ENCODE data around the gene KLRK1.
"Not testable (repeated sequence)": the region's sequence is repeated elsewhere in the genome, so short reads cannot be mapped to it uniquely, and the experiment has no call there.

The KLRK1 gene

DNA sequence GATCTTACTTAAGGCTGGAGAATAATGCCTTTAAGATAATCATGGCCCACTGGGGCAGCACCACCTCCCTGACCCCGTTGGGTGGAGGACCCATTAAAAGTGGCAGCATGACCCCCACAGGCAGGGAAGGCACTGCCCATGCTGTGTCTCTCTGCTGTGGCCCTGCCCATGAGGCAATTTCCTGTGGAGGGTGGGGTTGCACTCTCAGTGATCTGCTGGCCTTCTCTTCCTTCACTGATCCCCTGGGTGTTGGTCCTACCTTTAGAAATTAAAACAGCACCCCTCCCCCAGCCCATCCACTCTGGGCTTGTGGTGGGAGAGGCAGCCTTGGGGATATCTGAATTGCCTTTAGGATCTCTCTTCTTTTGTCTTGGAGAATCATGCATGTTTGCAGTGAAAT is 17.3 kb downstream of the KLRK1 start:
- no peaks in the 10 kb centered on the region for H3K27me3 ChIP-seq (ENCODE audit: insufficient read depth, poor library complexity, severe bottlenecking)
- H3K27ac ChIP-seq (ENCODE audit: poor library complexity, severe bottlenecking): peak overlapping the region; percentile 21
- TF ChIP-seq, protein P1, sequence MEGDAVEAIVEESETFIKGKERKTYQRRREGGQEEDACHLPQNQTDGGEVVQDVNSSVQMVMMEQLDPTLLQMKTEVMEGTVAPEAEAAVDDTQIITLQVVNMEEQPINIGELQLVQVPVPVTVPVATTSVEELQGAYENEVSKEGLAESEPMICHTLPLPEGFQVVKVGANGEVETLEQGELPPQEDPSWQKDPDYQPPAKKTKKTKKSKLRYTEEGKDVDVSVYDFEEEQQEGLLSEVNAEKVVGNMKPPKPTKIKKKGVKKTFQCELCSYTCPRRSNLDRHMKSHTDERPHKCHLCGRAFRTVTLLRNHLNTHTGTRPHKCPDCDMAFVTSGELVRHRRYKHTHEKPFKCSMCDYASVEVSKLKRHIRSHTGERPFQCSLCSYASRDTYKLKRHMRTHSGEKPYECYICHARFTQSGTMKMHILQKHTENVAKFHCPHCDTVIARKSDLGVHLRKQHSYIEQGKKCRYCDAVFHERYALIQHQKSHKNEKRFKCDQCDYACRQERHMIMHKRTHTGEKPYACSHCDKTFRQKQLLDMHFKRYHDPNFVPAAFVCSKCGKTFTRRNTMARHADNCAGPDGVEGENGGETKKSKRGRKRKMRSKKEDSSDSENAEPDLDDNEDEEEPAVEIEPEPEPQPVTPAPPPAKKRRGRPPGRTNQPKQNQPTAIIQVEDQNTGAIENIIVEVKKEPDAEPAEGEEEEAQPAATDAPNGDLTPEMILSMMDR (IDR thresholded peaks at IDR 0.05; ENCODE audit: poor library complexity, severe bottlenecking): no peak
- peaks cover 12% of the 10 kb centered on the region for H3K4me1 ChIP-seq (ENCODE audit: insufficient read depth, poor library complexity, severe bottlenecking)
- ATAC-seq (ENCODE audit: low read depth): no peak
- no peak for DNase-seq (ENCODE audit: low spot score)
- H3K36me3 ChIP-seq (ENCODE audit: low read depth): no peaks in the 10 kb centered on the region
- no peaks in the 10 kb centered on the region for H3K9me3 ChIP-seq (ENCODE audit: severe bottlenecking)
- H3K4me3 ChIP-seq (ENCODE audit: severe bottlenecking): no peak overlapping the region

DNA sequence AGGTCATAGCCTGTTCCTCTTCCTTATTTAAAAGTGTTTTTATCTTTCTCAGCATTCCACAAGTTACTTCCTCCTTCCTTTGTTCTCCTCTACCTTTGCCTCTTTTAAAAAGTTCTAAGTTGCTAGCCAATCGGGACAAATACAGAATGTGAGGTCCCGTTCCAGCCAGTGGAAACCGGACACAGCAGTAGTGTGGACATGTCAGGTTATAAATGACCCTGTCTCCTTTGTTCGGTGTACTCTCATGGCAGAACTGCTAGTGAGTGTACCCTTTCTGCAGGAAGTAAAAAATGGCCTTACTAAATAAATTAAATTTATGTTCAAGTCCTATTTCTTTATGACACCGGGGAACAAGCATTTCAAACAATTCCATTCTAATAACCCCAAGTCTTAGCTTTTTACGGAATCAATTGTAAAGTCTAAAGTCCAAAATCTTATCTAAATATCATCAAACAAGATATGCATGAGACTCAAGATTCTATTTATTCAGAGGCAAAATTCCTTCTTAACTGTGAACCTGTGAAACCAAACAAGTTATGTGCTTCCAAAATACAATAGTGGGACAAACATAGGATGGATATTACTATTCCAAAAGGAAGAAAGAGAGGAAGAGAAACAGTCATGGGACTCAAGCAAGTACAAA is 17.8 kb downstream of the KLRK1 start:
- not testable (repeated sequence) for H3K27me3 ChIP-seq (ENCODE audit: insufficient read depth, poor library complexity, severe bottlenecking); DNase-seq (ENCODE audit: low spot score); ATAC-seq (ENCODE audit: low read depth); H3K9me3 ChIP-seq (ENCODE audit: severe bottlenecking); H3K36me3 ChIP-seq (ENCODE audit: low read depth); H3K4me3 ChIP-seq (ENCODE audit: severe bottlenecking)
- peaks cover 12% of the 10 kb centered on the region for H3K4me1 ChIP-seq (ENCODE audit: insufficient read depth, poor library complexity, severe bottlenecking)
- peak overlapping the region; percentile 21 for H3K27ac ChIP-seq (ENCODE audit: poor library complexity, severe bottlenecking)

DNA sequence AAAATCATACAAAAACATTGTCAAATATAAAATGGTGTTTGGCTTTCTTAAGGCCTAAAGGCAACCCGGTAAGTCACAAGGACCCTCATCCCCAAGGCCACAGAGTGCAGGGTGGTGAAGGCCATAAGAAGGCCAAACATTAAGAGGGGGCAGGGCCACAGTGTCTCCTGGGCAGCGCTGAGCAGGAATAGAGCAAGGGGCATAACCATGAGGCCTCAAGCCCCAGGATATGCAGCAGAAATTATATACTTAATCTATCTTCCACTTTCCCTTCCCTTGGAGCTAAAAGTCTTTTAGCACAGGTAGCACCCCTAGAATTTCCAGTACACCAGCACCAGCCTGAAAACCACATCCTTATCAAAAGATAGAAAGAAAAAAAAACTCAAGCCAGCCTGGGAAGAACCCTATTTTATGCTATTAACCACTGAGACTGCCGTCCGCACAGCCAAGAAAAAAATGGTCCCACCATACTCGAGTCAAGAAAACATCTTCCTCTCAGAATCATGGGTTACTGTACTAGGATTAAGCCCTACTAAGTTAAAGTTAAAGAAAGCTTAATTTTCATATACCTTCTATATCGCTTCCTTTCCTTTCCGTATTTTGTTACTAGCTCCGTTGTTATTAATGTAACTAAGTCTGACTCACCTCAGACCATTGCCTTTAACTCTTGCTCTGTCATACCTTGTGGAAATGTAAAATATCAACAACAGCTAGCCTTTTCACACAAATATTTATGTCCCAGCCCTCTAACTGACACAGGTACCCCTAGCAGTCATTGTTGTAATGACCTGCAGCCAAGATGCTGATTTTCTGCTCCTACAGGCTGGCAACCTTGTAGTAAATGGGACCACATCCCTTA is 20.1 kb downstream of the KLRK1 start:
- H3K36me3 ChIP-seq (ENCODE audit: low read depth): no peaks in the 10 kb centered on the region
- peaks cover 16% of the 10 kb centered on the region for H3K4me1 ChIP-seq (ENCODE audit: insufficient read depth, poor library complexity, severe bottlenecking)
- TF ChIP-seq, protein P1 (IDR thresholded peaks at IDR 0.05; ENCODE audit: poor library complexity, severe bottlenecking): no peak
- H3K4me3 ChIP-seq (ENCODE audit: severe bottlenecking): no peak overlapping the region
- H3K27me3 ChIP-seq (ENCODE audit: insufficient read depth, poor library complexity, severe bottlenecking): no peaks in the 10 kb centered on the region
- ATAC-seq (ENCODE audit: low read depth): no peak
- DNase-seq (ENCODE audit: low spot score): no peak
- H3K9me3 ChIP-seq (ENCODE audit: severe bottlenecking): no peaks in the 10 kb centered on the region
- no peak overlapping the region for H3K27ac ChIP-seq (ENCODE audit: poor library complexity, severe bottlenecking)

DNA sequence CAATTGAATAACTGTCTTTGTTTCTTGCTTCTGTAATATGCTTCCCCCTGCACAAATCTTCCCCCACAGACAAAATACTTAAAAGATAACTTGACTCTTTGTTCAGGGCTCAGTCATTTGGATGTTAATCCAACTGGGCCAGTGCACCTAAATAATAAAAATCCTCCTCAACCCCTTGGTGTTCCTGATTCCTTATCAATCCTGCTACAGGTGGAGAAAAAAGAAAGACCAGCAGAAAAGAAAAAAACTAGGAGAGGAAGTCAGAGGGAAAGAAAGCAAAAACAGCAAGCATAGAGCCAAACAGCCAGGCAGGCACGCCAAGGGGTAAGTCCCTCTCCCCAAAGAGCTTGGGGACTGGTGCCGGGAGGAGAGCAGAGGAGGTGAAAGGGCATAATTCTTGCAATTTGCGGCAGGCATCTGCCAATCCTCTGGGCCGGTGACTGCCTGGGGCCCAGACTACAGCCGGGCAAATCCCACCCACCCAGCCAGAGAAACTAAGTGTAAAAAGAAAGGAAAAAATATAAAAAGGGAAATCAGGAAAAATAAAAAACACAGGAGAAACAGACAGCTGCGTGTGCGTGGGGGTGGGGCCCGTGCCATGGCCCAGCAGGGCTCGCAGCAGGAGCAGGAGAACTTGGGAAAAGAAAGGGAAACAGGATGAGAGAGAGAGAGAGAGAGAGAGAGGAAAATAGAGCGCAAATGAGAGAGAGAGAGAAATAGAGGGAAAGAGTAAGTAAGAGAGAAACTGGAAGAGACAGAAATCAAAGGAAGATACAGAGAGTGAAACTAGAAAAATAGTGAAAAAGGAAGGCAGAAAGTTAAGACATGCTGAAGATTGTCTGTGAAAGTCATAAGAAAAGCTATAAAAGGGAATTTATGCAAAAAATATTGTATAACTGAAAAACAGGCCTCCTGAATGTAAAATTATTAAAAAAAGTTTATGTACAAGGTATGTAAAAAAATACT is 21.4 kb downstream of the KLRK1 start:
- TF ChIP-seq, protein P1 (IDR thresholded peaks at IDR 0.05; ENCODE audit: poor library complexity, severe bottlenecking): no peak
- H3K4me1 ChIP-seq (ENCODE audit: insufficient read depth, poor library complexity, severe bottlenecking): peaks cover 16% of the 10 kb centered on the region
- H3K36me3 ChIP-seq (ENCODE audit: low read depth): no peaks in the 10 kb centered on the region
- H3K4me3 ChIP-seq (ENCODE audit: severe bottlenecking): no peak overlapping the region
- H3K27me3 ChIP-seq (ENCODE audit: insufficient read depth, poor library complexity, severe bottlenecking): no peaks in the 10 kb centered on the region
- no peaks in the 10 kb centered on the region for H3K9me3 ChIP-seq (ENCODE audit: severe bottlenecking)
- ATAC-seq (ENCODE audit: low read depth): no peak
- no peak overlapping the region for H3K27ac ChIP-seq (ENCODE audit: poor library complexity, severe bottlenecking)
- DNase-seq (ENCODE audit: low spot score): no peak

DNA sequence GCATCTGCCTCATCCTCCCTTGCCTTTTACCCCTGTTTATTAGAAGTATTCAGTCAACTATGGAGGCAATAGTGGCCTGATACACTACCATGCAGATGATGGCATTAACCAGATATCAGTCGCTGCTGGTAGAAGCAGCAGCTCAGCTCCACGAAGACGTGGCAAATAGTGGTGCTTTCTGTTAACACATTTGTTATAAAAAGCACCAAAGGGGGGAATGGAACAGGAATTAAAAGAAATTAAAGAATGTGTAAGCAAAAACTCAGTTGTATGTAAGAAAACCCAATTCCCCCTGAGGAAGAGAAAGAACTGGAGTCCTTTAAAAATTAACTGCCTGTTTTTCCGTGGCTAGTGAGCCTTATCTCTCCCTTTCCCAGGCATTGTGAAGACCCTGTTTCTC is 22.1 kb downstream of the KLRK1 start:
- H3K4me1 ChIP-seq (ENCODE audit: insufficient read depth, poor library complexity, severe bottlenecking): peaks cover 16% of the 10 kb centered on the region
- H3K27me3 ChIP-seq (ENCODE audit: insufficient read depth, poor library complexity, severe bottlenecking); H3K27ac ChIP-seq (ENCODE audit: poor library complexity, severe bottlenecking); ATAC-seq (ENCODE audit: low read depth); DNase-seq (ENCODE audit: low spot score); H3K36me3 ChIP-seq (ENCODE audit: low read depth); H3K4me3 ChIP-seq (ENCODE audit: severe bottlenecking); H3K9me3 ChIP-seq (ENCODE audit: severe bottlenecking): not testable (repeated sequence)

Measured in RWPE2 (cell line).